Measurements from ENCODE around the gene MMP24OS.

The MMP24OS gene

DNA sequence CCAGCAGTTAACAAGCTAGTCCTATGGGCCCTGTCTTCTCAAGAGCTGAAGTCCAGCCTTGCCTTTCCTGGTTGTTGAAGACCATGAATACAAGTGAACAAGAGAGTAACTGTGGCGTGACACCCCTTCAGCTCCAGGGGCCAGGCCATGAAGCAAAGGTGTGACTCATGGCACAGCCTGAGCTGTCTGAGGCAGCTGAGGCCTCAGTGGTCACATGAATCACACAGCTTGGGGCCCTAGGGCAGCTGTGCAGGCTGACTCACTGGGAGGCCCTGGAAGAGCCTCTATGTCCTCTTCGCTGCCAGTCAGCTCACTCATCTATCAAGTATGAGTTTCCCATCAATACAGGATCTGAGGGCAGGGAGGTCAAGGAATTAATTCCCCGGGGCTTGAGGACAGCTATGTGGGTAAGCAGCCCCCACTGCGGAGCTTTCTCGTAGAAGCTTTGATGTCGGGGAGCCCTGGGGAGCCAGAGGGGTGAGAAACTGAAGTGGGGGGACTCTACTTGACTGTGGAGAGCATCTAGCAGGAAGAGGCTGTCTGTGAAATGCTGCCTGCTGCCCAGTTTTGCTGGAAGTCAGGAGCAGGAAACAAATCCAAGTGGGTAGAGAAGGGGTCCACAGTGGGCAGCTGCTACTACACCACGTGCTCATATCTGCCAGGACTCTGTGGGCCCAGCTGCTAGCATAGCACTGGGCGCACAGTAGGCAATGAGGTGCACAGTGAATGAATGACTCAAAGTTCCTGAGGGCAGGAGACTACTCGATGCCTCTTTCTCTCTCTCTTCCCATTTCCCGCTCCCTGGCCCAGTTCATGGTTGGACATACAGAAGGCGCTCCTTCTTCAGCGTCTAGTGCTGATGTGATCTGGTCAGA is 28.0 kb upstream of the MMP24OS start:
- peak; percentile 89 for DNase-seq

GRCh38 chr20:35304956-35305355 is 27.0 kb upstream of the MMP24OS start:
- no peak for DNase-seq

- peak; percentile 70 for DNase-seq
These were observed 26.0 kb upstream of the MMP24OS start for GRCh38 chr20:35303735-35304491.

DNA sequence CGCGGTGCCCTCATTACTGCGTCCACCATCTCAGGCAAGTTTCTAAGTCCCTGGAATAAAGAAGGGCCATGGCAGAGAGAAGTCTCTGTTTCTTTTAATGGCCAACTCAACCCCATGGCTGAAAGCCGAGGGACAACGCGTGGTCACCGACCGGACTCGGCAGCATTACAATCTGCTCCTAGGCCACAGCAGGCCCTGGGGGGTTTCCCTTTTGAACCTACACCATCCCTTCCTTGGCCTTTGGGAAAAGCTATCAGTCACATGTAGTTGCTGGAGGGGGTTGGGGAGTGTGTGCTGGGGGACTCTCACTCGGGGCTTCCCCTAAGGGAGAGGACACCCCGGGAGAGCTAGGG is 25.4 kb upstream of the MMP24OS start:
- no peak for DNase-seq

GRCh38 chr20:35302421-35303335 is 24.8 kb upstream of the MMP24OS start:
- no peak for DNase-seq

- DNase-seq: no peak
These were observed 23.5 kb upstream of the MMP24OS start for GRCh38 chr20:35301426-35301825.

GRCh38 chr20:35300469-35301262 is 22.7 kb upstream of the MMP24OS start:
- no peak for DNase-seq

DNA sequence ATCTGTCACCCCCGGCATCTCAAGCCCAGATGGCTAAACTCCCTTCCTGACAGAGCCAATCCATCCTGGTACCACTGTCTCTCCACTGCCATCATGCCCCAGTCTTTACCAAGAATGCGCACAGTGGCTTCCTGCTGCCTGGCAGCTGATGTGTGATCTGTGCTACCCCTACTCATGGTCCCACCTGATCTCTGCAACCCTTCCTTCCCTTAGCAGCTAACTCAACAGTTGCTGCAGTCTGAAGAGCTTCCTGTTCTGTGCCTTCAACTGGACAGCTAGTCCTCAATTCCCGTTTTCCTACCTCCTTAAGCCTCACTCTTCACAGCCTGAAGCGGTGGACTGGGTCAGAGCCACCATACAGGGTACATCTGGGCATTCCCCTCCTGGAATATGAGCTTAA is 21.9 kb upstream of the MMP24OS start:
- no peak for DNase-seq

DNA sequence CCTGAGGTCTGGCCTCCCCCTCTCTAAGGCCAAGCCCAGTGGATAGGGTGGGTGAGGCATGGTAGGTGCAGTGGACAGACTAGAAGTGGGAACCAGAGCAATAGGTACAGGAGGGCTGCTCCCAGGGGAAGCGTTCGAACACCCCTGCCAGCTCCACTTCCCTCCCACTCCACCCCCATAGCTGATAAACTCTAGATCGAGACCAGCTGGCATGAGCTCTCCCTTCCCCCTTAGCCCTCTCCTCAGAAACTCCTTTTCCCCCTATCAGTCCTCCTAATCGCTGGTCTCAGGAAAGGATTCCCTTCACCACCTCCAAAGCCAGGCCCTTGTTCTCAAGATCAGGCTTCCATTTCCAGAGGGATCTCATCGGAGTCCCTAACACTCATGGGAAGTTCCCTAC is 20.3 kb upstream of the MMP24OS start:
- DNase-seq: no peak

GRCh38 chr20:35297740-35298139 is 19.8 kb upstream of the MMP24OS start:
- DNase-seq: no peak

- no peak for DNase-seq
These were observed 19.2 kb upstream of the MMP24OS start for GRCh38 chr20:35297155-35297554.

DNA sequence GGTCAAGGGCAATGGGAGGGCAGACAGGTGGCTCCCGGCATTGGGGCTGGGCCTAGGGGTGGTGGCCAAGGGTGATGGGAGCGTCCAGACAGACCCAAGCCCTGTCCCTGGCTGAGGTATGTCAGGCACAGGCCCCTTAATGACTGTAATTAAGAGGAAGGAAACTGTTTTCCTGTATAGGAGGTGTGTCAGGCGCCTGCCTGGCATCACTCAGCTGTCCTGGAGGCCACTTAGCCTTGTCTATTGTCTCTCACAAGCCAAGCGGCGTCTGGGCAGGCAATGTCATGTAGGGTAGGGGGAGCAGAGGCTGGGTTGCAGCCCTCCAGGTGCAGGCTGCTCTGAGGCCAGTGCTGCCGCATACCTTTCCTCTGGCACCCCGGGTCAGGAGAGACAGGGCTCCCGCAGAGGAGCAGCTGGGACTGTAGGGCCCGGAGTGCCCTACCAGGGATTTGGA is 18.2 kb upstream of the MMP24OS start:
- DNase-seq: no peak

- no peak for DNase-seq
These were observed 17.8 kb upstream of the MMP24OS start for GRCh38 chr20:35295674-35296073.

DNA sequence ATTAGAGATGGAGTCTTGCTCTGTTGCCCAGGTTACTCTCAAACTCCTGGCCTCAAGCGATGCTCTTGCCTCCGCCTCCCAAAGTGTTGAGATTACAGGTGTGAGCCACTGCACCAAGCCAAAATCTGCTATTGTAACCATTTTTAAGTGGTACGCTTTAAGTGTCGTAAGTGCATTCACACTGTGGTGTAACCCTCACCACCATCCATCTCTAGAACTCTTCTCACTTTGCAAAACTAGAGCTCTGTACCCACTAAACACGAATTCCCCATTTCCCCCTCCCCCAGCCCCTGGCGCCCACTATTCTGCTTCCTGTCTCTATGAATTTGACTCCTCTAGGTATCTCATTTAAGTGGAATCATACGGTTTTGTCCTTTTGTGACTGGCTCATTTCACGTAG is 17.1 kb upstream of the MMP24OS start:
- peak; percentile 55 for DNase-seq

GRCh38 chr20:35294293-35294685 is 16.4 kb upstream of the MMP24OS start:
- no peak for DNase-seq

DNA sequence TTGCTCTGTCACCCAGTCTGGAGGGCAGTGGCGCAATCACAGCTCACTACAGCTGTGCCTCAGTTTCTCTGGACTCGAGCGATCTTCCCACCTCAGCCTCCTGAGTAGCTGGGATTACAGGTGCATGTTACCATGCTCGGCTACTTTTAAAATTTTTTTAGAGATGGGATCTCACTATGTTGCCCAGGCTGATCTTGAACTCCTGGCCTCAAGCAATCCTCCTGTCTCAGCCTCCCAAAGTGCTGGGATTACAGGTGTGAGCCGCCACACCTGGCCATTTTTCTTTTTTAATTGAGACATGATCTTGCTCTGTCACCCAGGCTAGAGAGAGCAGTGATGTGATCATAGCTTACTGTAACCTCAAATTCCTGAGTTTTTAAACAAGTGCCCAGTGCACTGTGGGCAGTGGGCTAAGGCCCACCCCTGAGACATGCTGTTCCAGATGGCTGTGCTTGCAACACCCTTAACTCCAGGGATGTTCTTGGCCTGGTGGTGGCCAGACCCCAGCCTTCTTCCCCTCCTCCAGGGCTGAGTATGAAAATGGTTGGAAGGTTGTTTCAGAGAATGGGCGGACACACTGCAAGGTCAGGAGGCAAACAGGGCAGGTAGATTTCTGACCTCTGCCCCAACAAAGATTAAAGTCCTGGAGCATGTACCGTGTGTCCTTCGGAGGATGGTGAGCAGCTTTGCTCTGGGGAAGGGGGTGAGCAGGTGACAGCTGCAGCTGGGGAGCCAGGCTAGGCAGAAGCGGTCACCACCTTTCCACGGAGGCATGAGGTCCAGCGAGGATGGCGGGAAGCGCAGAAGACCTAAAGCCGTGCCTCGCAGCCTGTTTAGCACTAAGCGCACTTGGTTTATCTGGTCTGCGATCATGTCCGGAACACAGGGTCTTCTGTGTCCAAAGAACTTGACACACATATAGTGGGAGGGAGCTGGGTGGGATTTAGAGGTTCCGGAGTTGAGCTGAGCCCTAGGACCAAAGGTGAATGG is 15.7 kb upstream of the MMP24OS start:
- no peak for DNase-seq

DNA sequence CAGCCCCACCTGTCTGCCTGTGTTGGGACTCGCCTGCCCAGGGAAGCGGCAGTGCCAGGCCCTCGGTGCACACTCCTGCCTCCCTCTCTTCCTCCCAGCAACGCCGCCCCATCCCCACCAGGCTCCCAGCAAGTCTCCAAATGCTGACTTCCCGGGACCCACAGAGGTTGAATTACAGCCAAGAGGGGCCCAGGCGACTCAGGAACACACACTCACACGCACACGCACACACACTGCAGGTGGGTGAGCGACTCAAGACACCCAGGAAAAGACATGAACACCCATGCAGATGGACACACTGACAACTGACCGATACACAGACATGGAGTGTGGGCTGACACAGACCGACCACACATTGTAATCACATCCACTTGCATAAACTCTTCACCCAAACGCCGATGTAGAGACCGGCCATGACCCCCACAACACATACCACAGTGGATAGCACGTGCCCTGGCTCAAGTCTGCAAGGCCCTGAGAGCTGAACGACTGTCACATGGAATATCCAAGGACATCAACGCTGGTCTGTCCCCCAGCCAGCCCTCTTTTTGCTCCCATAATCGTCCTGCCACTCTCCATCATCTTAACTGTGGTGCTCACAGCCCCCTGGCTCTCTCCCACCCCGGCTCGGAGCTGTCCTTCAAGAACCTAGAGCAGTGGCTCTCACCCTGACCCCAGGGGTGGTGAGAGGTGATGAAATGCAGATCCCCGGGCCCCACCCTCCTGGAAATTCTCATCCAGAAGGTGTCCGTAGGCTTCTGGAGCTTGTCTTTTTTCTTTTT is 14.8 kb upstream of the MMP24OS start:
- no peak for DNase-seq

GRCh38 chr20:35291654-35292503 is 14.0 kb upstream of the MMP24OS start, which contains the start of gene FAM83C:
Gene FAM83C, minus strand, starts transcription at chr20:35292425. Its CDS starts 121 bp downstream, at chr20:35292304.
- no peak for DNase-seq

- no peak for DNase-seq
These were observed 13.0 kb upstream of the MMP24OS start for GRCh38 chr20:35290887-35291417.

Data from NK-92 treated with Interleukin-12 subunit alpha and Interleukin-12 subunit beta, amount 100 ng/mL, for 24 hours (cell line).